ENCODE data around the gene DRD2. TPM values are rescaled to one million over a fixed set of nuclear protein-coding genes. Genes with fewer than 3 reads are reported as not detected.

DRD2 gene
- total RNA-seq, 6 donors from 2014 or later, result 0.13 TPM; not detected in 5

DNA sequence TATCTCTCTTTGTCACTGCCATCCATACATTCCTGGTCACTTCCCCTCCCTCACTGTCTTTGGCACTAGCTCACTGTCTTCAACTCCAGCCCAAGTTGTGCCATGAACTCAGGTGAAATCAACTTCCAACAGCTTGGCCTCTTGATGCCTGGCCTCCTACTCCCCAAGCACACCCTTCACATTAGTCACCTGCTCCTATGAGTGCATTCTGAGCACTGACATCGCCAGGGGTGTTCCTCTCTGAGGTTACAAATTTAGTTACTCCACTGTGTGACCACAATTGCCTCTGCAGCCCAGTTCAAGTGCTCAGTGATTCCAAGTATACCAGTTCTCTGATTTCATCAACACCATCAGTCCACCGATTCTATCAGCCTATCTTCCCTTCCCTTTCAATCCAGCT lies 10.8 kb downstream of the DRD2 start:
- DNase-seq, result no peak
- no peak overlapping the region for H3K4me3 ChIP-seq
- ATAC-seq (ENCODE audit: low FRiP score in 2 of 2), result no peak
- H3K9me3 ChIP-seq, result no peaks in the 10 kb centered on the region
- no peak for TF ChIP-seq POLR2AphosphoS5 (IDR thresholded peaks at IDR 0.05)
- TF ChIP-seq CTCF (IDR thresholded peaks at IDR 0.05), result no peak
- TF ChIP-seq EP300 (IDR thresholded peaks at IDR 0.05), result no peak
- TF ChIP-seq POLR2A (IDR thresholded peaks at IDR 0.05), result no peak
- H3K4me1 ChIP-seq, result no peaks in the 10 kb centered on the region
- H3K27ac ChIP-seq, result no peak overlapping the region
- 68 to 90% methylated on average over 2 of the region's 2 CpGs for WGBS, 2 donors
- H3K27me3 ChIP-seq, result no peaks in the 10 kb centered on the region
- H3K36me3 ChIP-seq, result no peaks in the 10 kb centered on the region

- DNase-seq (no peak), ATAC-seq (ENCODE audit: low FRiP score in 2 of 2) (no peak)
- no peaks in the 10 kb centered on the region for H3K4me1 ChIP-seq
Measured at GRCh38 chr11:113462830-113463229, 12.4 kb downstream of the DRD2 start.

GRCh38 chr11:113461639-113462038 lies 13.6 kb downstream of the DRD2 start:
- 71 to 78% methylated on average over 3 of the region's 3 CpGs for WGBS, 2 donors
- Histone ChIP-seq H3K27ac (no peak overlapping the region), H3K27me3 (no peaks in the 10 kb centered on the region), H3K9me3 (no peaks in the 10 kb centered on the region), H3K36me3 (no peaks in the 10 kb centered on the region), H3K4me3 (no peak overlapping the region), H3K4me1 (no peaks in the 10 kb centered on the region)
- ATAC-seq (ENCODE audit: low FRiP score in 2 of 2) (no peak), DNase-seq (no peak)
- TF ChIP-seq POLR2A (IDR thresholded peaks at IDR 0.05) (no peak), POLR2AphosphoS5 (IDR thresholded peaks at IDR 0.05) (no peak)

More at GRCh38 chr11:113462830-113463229, 12.4 kb downstream of the DRD2 start:
- H3K36me3 ChIP-seq, result no peaks in the 10 kb centered on the region
- no peaks in the 10 kb centered on the region for H3K27me3 ChIP-seq
- no peaks in the 10 kb centered on the region for H3K9me3 ChIP-seq
- no peak overlapping the region for H3K27ac ChIP-seq
- TF ChIP-seq POLR2A (IDR thresholded peaks at IDR 0.05), result no peak
- TF ChIP-seq POLR2AphosphoS5 (IDR thresholded peaks at IDR 0.05), result no peak
- TF ChIP-seq EP300 (IDR thresholded peaks at IDR 0.05), result no peak
- no peak for TF ChIP-seq CTCF (IDR thresholded peaks at IDR 0.05)
- 88 to 94% methylated on average over 5 of the region's 5 CpGs for WGBS, 2 donors
- no peak overlapping the region for H3K4me3 ChIP-seq

- no peaks in the 10 kb centered on the region for H3K9me3 ChIP-seq
- H3K4me3 ChIP-seq, result no peak overlapping the region
- no peak overlapping the region for H3K27ac ChIP-seq
- no peaks in the 10 kb centered on the region for H3K4me1 ChIP-seq
- no peaks in the 10 kb centered on the region for H3K36me3 ChIP-seq
- 43 to 68% methylated on average over 3 of the region's 3 CpGs for WGBS, 2 donors
- TF ChIP-seq CTCF (IDR thresholded peaks at IDR 0.05) (no peak), POLR2A (IDR thresholded peaks at IDR 0.05) (no peak), EP300 (IDR thresholded peaks at IDR 0.05) (no peak), POLR2AphosphoS5 (IDR thresholded peaks at IDR 0.05) (no peak)
- DNase-seq, result peak in 1 of 2 donors; percentile 22
- ATAC-seq (ENCODE audit: low FRiP score in 2 of 2), result peak in 1 of 2 donors; percentile 29
- no peaks in the 10 kb centered on the region for H3K27me3 ChIP-seq
Measured at GRCh38 chr11:113460469-113460868, 14.7 kb downstream of the DRD2 start.

DNA sequence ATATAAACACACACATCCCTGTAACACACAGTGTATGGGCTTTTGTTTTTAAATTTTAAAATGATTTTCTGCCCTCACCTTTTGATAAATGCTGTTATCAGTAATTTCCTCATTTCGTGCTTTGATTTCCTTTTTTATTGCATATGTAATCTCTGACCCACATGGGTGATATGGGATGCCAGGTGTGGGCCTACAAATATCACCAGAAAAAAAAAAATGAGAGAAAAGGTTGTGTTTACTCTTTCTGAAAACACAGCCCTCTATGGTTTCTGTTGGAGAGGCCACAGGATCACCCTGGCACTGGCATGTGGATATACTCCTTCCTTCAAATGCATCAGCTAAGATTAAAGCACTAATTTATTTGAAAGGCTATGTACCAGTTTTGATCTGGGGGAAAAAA lies 17.0 kb downstream of the DRD2 start:
- H3K27ac ChIP-seq, result no peak overlapping the region
- 50 to 64% methylated on average over 1 of the region's 1 CpG for WGBS, 2 donors
- no peaks in the 10 kb centered on the region for H3K36me3 ChIP-seq
- no peak overlapping the region for H3K4me3 ChIP-seq
- DNase-seq (no peak), ATAC-seq (ENCODE audit: low FRiP score in 2 of 2) (no peak)
- H3K9me3 ChIP-seq, result no peaks in the 10 kb centered on the region
- H3K4me1 ChIP-seq, result no peaks in the 10 kb centered on the region
- TF ChIP-seq POLR2A (IDR thresholded peaks at IDR 0.05) (no peak), POLR2AphosphoS5 (IDR thresholded peaks at IDR 0.05) (no peak), EP300 (IDR thresholded peaks at IDR 0.05) (no peak), CTCF (IDR thresholded peaks at IDR 0.05) (no peak)
- H3K27me3 ChIP-seq, result no peaks in the 10 kb centered on the region

Measured in upper lobe of left lung (tissue), 6 donors.